Stimulated activated CD4-positive, alpha-beta T cell treated with anti-CD3 and anti-CD28 coated beads, Interleukin-1b, Interleukin-23, amount 100 ng/mL, for 4 hours (primary cell): Measurements from ENCODE around the gene THAP9.

Experiments used
- DNase-seq, 2 donors: peaks; one replicate each; pipeline ENCODE4 v3.0.0-alpha.2; 2020; ENCODE audit warnings: low read depth in 2 of 2

Gene THAP9

GRCh38 chr4:82954212-82954611, 53.7 kb downstream of the THAP9 start:
- DNase-seq = no peak

GRCh38 chr4:82957045-82957444, 56.5 kb downstream of the THAP9 start:
- DNase-seq = no peak

GRCh38 chr4:82965763-82966162, 65.2 kb downstream of the THAP9 start:
- no peak for DNase-seq

- DNase-seq = no peak
Measured at GRCh38 chr4:82968972-82969371, 68.4 kb downstream of the THAP9 start.

- DNase-seq = no peak
Measured at GRCh38 chr4:82969414-82969813, 68.9 kb downstream of the THAP9 start.
